ENCODE results near the gene INO80E.

GRCh38 chr16:29993191-29993902 lies 2.7 kb upstream of the INO80E start:
- no peak for TF ChIP-seq CTCF (IDR thresholded peaks at IDR 0.05)
- TF ChIP-seq ZFX (IDR thresholded peaks at IDR 0.05; ENCODE audit: borderline replicate concordance), result no peak

Data from 22Rv1 (cell line).